Parietal lobe (tissue), 1 donor: ENCODE measurements around the gene BHLHA15. TPM values are rescaled to one million over a fixed set of nuclear protein-coding genes. Genes with fewer than 3 reads are reported as not detected.

Experiments
- total RNA-seq: library from RNA; depleted of rRNA; stranded (reverse); fragments of >200 nt; gene quantifications from one replicate; pipeline ENCODE4 v1.2.3, GENCODE V29; 2014

The BHLHA15 gene
- total RNA-seq = 10.3 TPM

DNA sequence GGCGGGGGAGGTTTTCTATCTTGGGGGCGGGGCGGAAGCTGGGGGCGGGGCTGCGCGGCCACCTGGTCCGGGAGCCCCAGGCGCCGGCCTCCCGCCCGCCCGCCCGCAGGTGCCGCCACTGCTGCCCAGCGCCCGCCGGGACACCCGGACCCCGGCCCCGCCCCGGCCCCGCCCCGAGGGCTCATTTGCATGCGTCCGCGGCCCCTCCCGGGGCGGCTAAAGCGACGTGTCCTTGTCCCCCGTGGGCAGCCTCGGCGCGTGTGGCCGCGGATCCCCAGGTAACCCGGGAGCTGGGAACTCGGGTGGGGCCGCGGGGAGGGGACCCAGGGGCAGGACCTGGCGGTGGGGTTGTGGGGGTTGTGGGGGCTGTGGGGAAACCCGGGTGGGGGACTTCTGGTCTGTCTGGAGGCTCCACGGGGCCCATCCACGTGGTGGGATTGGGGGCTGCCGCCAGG, at the start of gene BHLHA15:
Gene BHLHA15 (plus strand): TSS at position 219 of the 455 bp plus-strand sequence. CDS start 871 bp downstream, outside the sequence.

GRCh38 chr7:98251601-98252424, 40.6 kb downstream of the BHLHA15 start, which contains the start of gene TECPR1:
Gene TECPR1 (minus strand): TSS chr7:98252232. CDS start chr7:98246146, 6,086 bp downstream.

Other genes with a start within 250 kb of the BHLHA15 start
- not detected for gene OCM2, start 221.2 kb upstream of the BHLHA15 start, total RNA-seq
- gene LMTK2, start 104.6 kb upstream of the BHLHA15 start, total RNA-seq = 45.4 TPM
- gene TECPR1, start 40.8 kb downstream of the BHLHA15 start, total RNA-seq = 37.2 TPM
- gene BRI3, start 70.2 kb downstream of the BHLHA15 start, total RNA-seq = 16.0 TPM
- gene BAIAP2L1, start 189.7 kb downstream of the BHLHA15 start, total RNA-seq = not detected